ENCODE data around the gene LYPD6B.

LYPD6B gene

GRCh38 chr2:149015501-149015900 lies 23.0 kb upstream of the LYPD6B start:
- no peak for DNase-seq

- no peak for DNase-seq
Measured at GRCh38 chr2:149015926-149016563, 22.5 kb upstream of the LYPD6B start.

- DNase-seq: peak; percentile 46 to 62
Measured at GRCh38 chr2:149017116-149017985, 21.1 kb upstream of the LYPD6B start.

DNA sequence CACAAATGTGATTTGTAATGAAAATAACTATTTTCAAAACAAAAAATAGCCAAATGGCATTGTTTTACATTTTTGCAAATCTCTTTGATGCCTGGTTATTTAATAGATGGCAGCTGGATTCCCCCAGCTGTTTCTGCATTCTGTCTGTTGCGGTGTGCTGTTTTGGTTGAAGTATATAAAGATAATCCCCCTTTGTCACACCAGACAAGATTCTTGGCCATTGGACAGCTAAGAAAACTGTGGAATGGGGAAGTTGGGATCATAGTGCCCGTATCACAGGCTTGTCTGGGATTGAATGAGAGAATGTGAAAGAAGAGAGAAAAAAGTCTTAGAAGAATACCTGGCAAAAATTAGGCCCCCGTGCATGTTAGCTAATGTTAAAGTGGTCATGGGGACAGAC lies 19.5 kb upstream of the LYPD6B start:
- no peak for DNase-seq

- DNase-seq: no peak
Measured at GRCh38 chr2:149019768-149020167, 18.7 kb upstream of the LYPD6B start.

GRCh38 chr2:149020432-149020851 lies 18.1 kb upstream of the LYPD6B start:
- no peak for DNase-seq

- no peak for DNase-seq
Measured at GRCh38 chr2:149021271-149021719, 17.2 kb upstream of the LYPD6B start.

- no peak for DNase-seq
Measured at GRCh38 chr2:149021761-149022160, 16.7 kb upstream of the LYPD6B start.

GRCh38 chr2:149023091-149023490 lies 15.4 kb upstream of the LYPD6B start:
- DNase-seq: no peak

DNA sequence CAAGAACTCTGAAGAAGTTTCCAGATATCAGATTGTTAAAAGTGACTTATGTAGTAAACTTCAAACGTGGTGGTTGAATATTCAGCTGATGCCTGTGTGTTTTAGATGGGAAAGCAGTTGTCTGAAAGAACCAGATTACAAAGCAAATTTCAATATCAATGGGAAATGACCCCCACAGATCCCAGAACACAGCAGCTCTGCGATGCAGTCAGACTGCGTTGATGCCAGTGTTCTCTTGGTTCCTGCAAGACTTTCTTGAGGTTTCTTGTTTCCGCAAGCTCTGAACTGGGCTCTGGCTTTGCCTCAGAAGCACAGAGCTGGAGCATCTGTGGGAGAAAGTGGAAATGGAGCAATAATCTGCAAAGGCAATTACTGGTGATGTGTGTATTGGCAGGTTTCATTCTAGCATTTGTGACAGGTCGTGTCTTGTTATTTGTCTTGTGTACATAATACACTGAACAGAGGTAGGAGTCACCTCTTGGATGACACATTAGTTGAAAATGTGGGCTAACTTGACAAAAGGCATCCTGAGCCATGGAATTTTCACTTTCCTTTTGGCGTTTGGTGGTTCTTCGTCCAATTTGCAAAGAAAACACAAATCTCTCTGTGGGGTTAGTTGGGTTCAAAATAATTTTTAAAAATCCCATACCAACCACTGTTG lies 10.8 kb upstream of the LYPD6B start:
- DNase-seq: no peak

- DNase-seq: no peak
Measured at GRCh38 chr2:149028377-149028776, 10.1 kb upstream of the LYPD6B start.

GRCh38 chr2:149028891-149029290 lies 9.6 kb upstream of the LYPD6B start:
- no peak for DNase-seq

GRCh38 chr2:149029307-149029965 lies 9.1 kb upstream of the LYPD6B start:
- DNase-seq: no peak

DNA sequence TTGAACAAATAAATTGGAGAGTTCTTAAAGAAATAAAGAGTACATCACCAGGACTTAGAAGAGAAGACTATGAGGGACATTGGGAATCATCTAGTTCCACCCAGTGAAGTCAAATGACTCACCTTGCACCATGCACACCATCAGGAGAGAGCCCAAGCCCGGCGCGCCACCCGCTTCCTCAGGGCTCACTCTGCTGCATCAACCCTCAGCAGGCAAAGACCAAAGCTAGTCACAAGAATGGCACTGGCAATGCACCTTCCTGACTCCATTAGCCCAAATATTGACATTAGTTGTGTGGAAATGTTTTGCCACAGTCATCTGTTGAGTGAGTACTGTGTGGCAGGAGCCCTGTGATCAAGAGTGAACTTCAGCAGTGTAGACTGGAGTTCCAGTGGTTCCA lies 7.1 kb upstream of the LYPD6B start:
- DNase-seq: no peak

GRCh38 chr2:149033716-149034115 lies 4.8 kb upstream of the LYPD6B start:
- DNase-seq: no peak

GRCh38 chr2:149034406-149034805 lies 4.1 kb upstream of the LYPD6B start:
- no peak for DNase-seq

GRCh38 chr2:149036507-149037293 lies 1.8 kb upstream of the LYPD6B start:
- no peak for DNase-seq

GRCh38 chr2:149037851-149038250 lies 648 bp upstream of the LYPD6B start:
- no peak for DNase-seq

DNA sequence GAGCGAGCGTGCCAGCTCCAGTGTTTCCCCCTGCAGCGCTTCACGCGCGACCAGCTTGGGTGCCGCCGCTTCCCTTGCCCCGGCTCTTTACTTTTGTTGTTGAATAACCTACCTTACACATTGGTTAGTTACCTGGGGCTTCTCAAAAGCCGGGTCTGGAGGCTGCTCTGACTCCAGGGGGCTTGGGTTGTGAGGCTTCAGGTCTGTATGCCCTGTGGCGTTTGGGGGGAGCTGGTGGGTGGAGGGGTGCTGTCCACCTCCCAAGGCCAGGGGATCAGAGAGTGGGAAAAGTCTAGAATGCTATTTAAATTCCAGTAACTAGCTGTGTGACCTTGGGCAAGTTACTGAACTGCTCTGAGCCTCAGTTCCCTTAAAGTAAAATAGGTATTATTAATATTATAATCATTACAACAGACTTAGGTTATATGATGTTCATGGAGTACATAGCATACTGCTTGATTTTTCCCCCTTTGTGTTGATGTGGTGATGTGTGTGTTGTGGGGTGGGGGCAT lies 770 bp downstream of the LYPD6B start:
- no peak for DNase-seq

GRCh38 chr2:149040451-149040850 lies 2.0 kb downstream of the LYPD6B start:
- DNase-seq: peak in 1 of 2 experiments; percentile 38

- DNase-seq: no peak
Measured at GRCh38 chr2:149041482-149041881, 3.0 kb downstream of the LYPD6B start.

GRCh38 chr2:149042881-149043280 lies 4.4 kb downstream of the LYPD6B start:
- DNase-seq: no peak
